ENCODE data around the gene GRM5. TPM values are rescaled to one million over a fixed set of nuclear protein-coding genes. Genes with fewer than 3 reads are reported as not detected.

The GRM5 gene
- total RNA-seq, 2 donors from 2014 or later = 1.4 to 8.6 TPM

- Histone ChIP-seq H3K27ac (no peak overlapping the region), H3K4me3 (no peak overlapping the region), H3K27me3 (replicated peaks; ENCODE audit: insufficient read depth) (no peaks in the 10 kb centered on the region), H3K4me1 (ENCODE audit: control insufficient read depth in 1 of 2, low read depth in 2 of 2) (no peaks in the 10 kb centered on the region), H3K36me3 (no peaks in the 10 kb centered on the region), H3K9me3 (no peaks in the 10 kb centered on the region)
- DNase-seq (ENCODE audit: low spot score) = no peak
- no peak for TF ChIP-seq CTCF (IDR thresholded peaks at IDR 0.05)
- no peak for ATAC-seq (ENCODE audit: insufficient number of reproducible peaks, low FRiP score, low read depth)
Measured at GRCh38 chr11:88657076-88657738, 408.6 kb downstream of the GRM5 start.

- Histone ChIP-seq H3K9me3 (no peaks in the 10 kb centered on the region), H3K4me3 (no peak overlapping the region), H3K36me3 (no peaks in the 10 kb centered on the region), H3K27ac (no peak overlapping the region), H3K27me3 (replicated peaks; ENCODE audit: insufficient read depth) (no peaks in the 10 kb centered on the region), H3K4me1 (ENCODE audit: control insufficient read depth in 1 of 2, low read depth in 2 of 2) (no peaks in the 10 kb centered on the region)
- no peak for TF ChIP-seq CTCF (IDR thresholded peaks at IDR 0.05)
- ATAC-seq (ENCODE audit: insufficient number of reproducible peaks, low FRiP score, low read depth) (no peak), DNase-seq (ENCODE audit: low spot score) (no peak)
Measured at GRCh38 chr11:88656283-88656682, 409.5 kb downstream of the GRM5 start.

DNA sequence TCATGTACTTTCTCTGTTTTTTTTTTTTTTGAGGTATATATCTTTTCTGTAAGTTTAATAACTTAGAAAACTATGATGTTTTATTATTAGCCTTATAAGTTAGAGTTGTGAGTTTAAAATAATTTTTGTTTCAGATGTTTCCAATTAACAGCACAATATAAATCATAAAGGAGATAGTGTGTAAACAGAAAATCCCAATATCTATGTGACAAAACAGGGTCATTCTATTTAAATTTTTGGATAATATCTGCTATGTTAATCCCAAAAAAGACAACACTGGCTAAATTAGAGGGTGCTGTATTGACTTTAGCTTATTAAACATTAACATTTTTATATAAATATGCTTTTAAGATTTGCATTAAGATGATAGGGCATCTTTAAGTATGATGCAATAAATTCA, 410.1 kb downstream of the GRM5 start:
- DNase-seq (ENCODE audit: low spot score) (no peak), ATAC-seq (ENCODE audit: insufficient number of reproducible peaks, low FRiP score, low read depth) (no peak)
- no peak overlapping the region for H3K4me3 ChIP-seq
- no peaks in the 10 kb centered on the region for H3K9me3 ChIP-seq
- H3K27ac ChIP-seq = no peak overlapping the region
- TF ChIP-seq CTCF (IDR thresholded peaks at IDR 0.05) = no peak
- no peaks in the 10 kb centered on the region for H3K4me1 ChIP-seq (ENCODE audit: control insufficient read depth in 1 of 2, low read depth in 2 of 2)
- no peaks in the 10 kb centered on the region for H3K36me3 ChIP-seq
- H3K27me3 ChIP-seq (replicated peaks; ENCODE audit: insufficient read depth) = no peaks in the 10 kb centered on the region

GRCh38 chr11:88655196-88655595, 410.6 kb downstream of the GRM5 start:
- no peak for DNase-seq (ENCODE audit: low spot score)
- no peak for ATAC-seq (ENCODE audit: insufficient number of reproducible peaks, low FRiP score, low read depth)
- Histone ChIP-seq H3K9me3 (no peaks in the 10 kb centered on the region), H3K36me3 (no peaks in the 10 kb centered on the region), H3K4me1 (ENCODE audit: control insufficient read depth in 1 of 2, low read depth in 2 of 2) (no peaks in the 10 kb centered on the region), H3K27me3 (replicated peaks; ENCODE audit: insufficient read depth) (no peaks in the 10 kb centered on the region), H3K27ac (no peak overlapping the region), H3K4me3 (no peak overlapping the region)
- no peak for TF ChIP-seq CTCF (IDR thresholded peaks at IDR 0.05)

DNA sequence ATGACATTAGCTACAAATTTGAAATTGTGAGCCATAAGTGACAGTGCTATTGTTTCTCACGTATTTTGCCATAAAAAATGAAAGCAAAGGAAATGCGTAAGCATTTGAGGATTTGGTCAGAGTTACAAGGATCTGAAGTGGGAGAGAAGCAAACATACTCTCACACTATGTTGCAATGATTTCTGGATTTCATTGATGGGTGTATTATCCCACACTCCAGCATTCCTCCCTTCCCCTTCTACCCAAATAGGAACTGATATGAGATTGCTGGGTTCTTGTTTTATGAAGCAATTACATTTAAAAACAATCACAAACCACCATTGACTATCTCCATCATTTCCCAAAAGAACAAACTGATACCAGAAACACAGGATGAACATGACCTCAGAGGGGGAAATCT, 414.2 kb downstream of the GRM5 start:
- H3K27me3 ChIP-seq (replicated peaks; ENCODE audit: insufficient read depth) = no peaks in the 10 kb centered on the region
- TF ChIP-seq CTCF (IDR thresholded peaks at IDR 0.05) = no peak
- no peak for DNase-seq (ENCODE audit: low spot score)
- no peak for ATAC-seq (ENCODE audit: insufficient number of reproducible peaks, low FRiP score, low read depth)
- no peaks in the 10 kb centered on the region for H3K9me3 ChIP-seq
- H3K4me1 ChIP-seq (ENCODE audit: control insufficient read depth in 1 of 2, low read depth in 2 of 2) = no peaks in the 10 kb centered on the region
- no peak overlapping the region for H3K27ac ChIP-seq
- no peaks in the 10 kb centered on the region for H3K36me3 ChIP-seq
- no peak overlapping the region for H3K4me3 ChIP-seq

Measured in thoracic aorta (tissue), 2 donors.